ENCODE measurements around the gene SLC22A23. TPM values are rescaled to one million over a fixed set of nuclear protein-coding genes. Genes with fewer than 3 reads are reported as not detected.
A peak's percentile ranks its signal among the peaks of the same experiment; 100 is the strongest.

SLC22A23 gene
- total RNA-seq, 1 experiment from 2014 or later, result 6.8 TPM

- TF ChIP-seq CTCF (conservative IDR thresholded peaks at IDR 0.05), result no peak
- no peak overlapping the region for H2BK15ac ChIP-seq (ENCODE audit: low read depth, low read length)
- H3K56ac ChIP-seq (ENCODE audit: insufficient read length, low read depth, low read length), result no peak overlapping the region
- no peak overlapping the region for H3K27ac ChIP-seq (ENCODE audit: insufficient read length, low read depth, low read length)
- no peak overlapping the region for H2AFZ ChIP-seq (ENCODE audit: low read length)
- no peak overlapping the region for H3K23ac ChIP-seq (ENCODE audit: insufficient read length, low read depth, low read length)
- H4K91ac ChIP-seq (ENCODE audit: insufficient read length, low read depth, low read length), result no peak overlapping the region
- no peak overlapping the region for H2AK5ac ChIP-seq (ENCODE audit: insufficient read length, low read length)
- no peak for DNase-seq
- H3K4me2 ChIP-seq (ENCODE audit: insufficient read depth, insufficient read length, low read length), result no peak overlapping the region
- H2BK12ac ChIP-seq (ENCODE audit: insufficient read length, low read depth, low read length), result no peak overlapping the region
- Mint-ChIP-seq H3K4me1 (peaks cover 34 to 35% of the 10 kb centered on the region in 2 experiments), H3K27me3 (ENCODE audit: low read depth) (no peaks in the 10 kb centered on the region), H3K27ac (peak overlapping the region; percentile 6 to 83 (median 75); a peak in 3 of 7 replicates), H3K4me3 (no peak overlapping the region), H3K9me3 (no peaks in the 10 kb centered on the region), H3K36me3 (ENCODE audit: insufficient read depth in 1 of 3, low read depth in 3 of 3) (peaks cover 26 to 44% (median 30%) of the 10 kb centered on the region in 3 experiments)
- H3K27me3 ChIP-seq (ENCODE audit: insufficient read depth, low read length), result no peaks in the 10 kb centered on the region
- H3K18ac ChIP-seq (ENCODE audit: insufficient read length, low read depth, low read length), result no peak overlapping the region
- no peaks in the 10 kb centered on the region for H3K79me1 ChIP-seq (ENCODE audit: insufficient read depth, low read depth, low read length, poor library complexity, severe bottlenecking)
- no peak overlapping the region for H2BK20ac ChIP-seq (ENCODE audit: low read depth, low read length, poor library complexity, severe bottlenecking)
- no peak overlapping the region for H4K8ac ChIP-seq (replicated peaks; ENCODE audit: insufficient read length, low read depth, low read length)
- no peak overlapping the region for H2BK120ac ChIP-seq (ENCODE audit: low read depth, low read length, poor library complexity, severe bottlenecking)
- no CpG with 5 or more reads among the region's 19 CpGs for WGBS (ENCODE audit: extremely low coverage, insufficient read length, low lambda C conversion rate)
- no peak overlapping the region for H2BK5ac ChIP-seq (ENCODE audit: insufficient read length, low read length)
- H4K20me1 ChIP-seq (ENCODE audit: control insufficient read depth, insufficient read depth, insufficient read length), result no peaks in the 10 kb centered on the region
- H3K4ac ChIP-seq (ENCODE audit: low read depth, low read length), result no peak overlapping the region
- no peaks in the 10 kb centered on the region for H3K9me3 ChIP-seq (ENCODE audit: control insufficient read depth, low read depth, low read length)
- H3K14ac ChIP-seq (ENCODE audit: insufficient read depth, low read length), result no peak overlapping the region
- H3K4me1 ChIP-seq (ENCODE audit: insufficient read depth, low read length), result peaks cover 13% of the 10 kb centered on the region
- H3K79me2 ChIP-seq (ENCODE audit: insufficient read depth, low read length), result no peaks in the 10 kb centered on the region
- no peak overlapping the region for H3K9ac ChIP-seq (ENCODE audit: extremely low read depth, insufficient read length, low read length)
- H3T11ph ChIP-seq (ENCODE audit: low read length), result no peak overlapping the region
- no peak overlapping the region for H4K5ac ChIP-seq (ENCODE audit: insufficient read length, low read depth, low read length)
- H3K23me2 ChIP-seq (ENCODE audit: insufficient read length, low read depth, low read length, poor library complexity, severe bottlenecking), result no peaks in the 10 kb centered on the region
Observed at GRCh38 chr6:3285049-3285639, 171.7 kb downstream of the SLC22A23 start.
